ENCODE data around the gene EVA1C.
"Not testable (repeated sequence)": the region's sequence is repeated elsewhere in the genome, so short reads cannot be mapped to it uniquely, and the experiment has no call there.

Gene EVA1C, protein sequence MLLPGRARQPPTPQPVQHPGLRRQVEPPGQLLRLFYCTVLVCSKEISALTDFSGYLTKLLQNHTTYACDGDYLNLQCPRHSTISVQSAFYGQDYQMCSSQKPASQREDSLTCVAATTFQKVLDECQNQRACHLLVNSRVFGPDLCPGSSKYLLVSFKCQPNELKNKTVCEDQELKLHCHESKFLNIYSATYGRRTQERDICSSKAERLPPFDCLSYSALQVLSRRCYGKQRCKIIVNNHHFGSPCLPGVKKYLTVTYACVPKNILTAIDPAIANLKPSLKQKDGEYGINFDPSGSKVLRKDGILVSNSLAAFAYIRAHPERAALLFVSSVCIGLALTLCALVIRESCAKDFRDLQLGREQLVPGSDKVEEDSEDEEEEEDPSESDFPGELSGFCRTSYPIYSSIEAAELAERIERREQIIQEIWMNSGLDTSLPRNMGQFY

GRCh38 chr21:32412162-32413014 lies at the start of gene EVA1C:
Gene EVA1C (plus strand): TSS chr21:32412706. CDS start chr21:32412854, 148 bp downstream.
- DNase-seq, result peak; percentile 85

DNA sequence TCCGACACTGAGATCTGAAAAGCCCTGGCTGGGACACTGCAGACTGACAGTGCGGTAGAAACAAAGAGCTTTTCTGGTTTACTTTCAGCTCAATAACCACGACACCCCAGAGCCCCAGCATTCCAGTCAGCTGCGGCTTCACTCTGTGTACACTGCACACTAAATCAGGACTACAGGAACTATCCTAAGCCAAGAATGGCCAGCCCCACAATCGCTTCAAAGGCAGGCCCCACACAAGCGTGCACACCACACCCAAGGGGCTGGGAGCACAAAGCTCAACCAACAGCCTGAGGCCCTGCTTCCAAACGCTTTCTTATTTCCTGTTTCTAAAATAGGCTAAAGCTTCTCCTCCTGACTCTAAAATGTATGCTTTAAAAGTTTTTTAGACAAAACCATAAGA lies 48.1 kb upstream of the EVA1C start:
- DNase-seq, result no peak

- DNase-seq, result no peak
Observed at GRCh38 chr21:32364796-32365195, 47.7 kb upstream of the EVA1C start.

GRCh38 chr21:32366191-32366590 lies 46.3 kb upstream of the EVA1C start:
- DNase-seq, result no peak

DNA sequence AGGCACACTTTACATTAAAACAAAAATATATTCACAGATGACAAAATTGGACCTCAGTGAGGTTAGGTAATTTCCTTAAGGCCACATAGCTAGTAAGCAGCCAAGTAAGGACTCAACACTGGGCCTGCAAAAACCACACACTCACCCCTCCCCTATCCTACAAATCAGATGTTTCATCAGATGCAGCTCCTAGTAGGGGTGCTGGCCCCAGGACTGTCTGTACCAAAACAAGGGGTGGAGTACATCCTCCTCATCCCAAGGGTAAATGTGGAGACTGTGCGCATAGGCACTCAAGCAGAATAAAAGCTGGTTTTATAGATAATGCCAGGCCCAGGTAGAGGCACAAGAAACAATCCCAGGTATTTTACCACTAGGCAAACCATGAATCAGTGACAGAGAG lies 45.3 kb upstream of the EVA1C start:
- no peak for DNase-seq

- no peak for DNase-seq
Observed at GRCh38 chr21:32368386-32368785, 44.1 kb upstream of the EVA1C start.

GRCh38 chr21:32368961-32369360 lies 43.5 kb upstream of the EVA1C start:
- DNase-seq, result not testable (repeated sequence)

DNA sequence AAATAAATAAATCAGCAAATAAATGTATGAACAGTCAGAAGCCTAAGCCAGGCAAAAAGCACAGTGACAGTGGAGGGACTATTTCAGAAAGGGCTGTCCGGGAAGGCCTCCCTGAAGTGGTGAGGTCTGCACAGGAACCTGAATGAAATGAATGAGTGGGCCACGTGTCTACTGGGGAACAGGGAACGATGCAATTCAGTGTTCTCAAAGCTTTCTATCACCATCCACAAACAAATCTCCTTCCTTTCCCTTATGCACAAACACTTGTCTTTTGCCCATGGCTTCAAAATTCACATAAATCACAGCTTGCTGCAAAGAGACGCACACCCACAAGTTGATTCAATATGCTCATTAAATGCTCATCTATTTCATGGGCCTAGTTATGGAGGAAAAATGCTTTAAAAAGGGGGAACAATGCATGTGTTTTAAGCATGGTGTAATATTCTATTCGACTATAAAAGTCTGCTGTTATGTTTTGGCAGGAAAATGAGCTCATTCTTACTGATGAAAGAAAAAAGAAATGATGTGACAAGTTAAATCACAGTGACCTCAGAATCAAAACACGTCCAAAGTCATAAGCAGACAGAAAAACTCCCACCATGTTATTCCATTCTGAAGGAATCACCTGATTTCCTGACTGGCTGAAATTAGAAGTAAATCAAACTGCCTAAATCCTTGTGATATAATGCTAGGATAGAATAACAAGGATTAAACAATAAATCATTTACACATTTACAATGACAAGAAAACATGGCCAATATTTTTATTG lies 41.3 kb upstream of the EVA1C start:
- DNase-seq, result no peak

GRCh38 chr21:32371913-32372314 lies 40.6 kb upstream of the EVA1C start:
- DNase-seq, result no peak

- no peak for DNase-seq
Observed at GRCh38 chr21:32372755-32373154, 39.8 kb upstream of the EVA1C start.

DNA sequence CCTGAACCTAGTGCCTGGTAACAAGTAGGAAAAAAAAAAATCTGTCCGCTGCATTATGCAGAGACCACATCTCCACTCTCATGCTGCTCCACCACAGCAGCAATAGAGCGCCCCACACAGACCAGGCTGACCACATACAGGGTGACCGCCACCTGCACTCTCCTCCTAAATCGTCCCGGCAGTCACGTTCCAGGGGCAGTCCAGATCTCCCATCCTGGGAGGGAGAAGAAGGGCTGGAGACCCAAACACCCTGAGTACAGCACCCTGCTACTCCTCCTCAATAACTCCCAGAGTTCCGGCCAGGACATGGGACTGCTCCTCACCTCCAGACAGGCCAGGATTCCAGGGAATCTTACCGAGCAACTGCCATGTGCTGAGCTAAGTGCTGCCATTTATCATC lies 35.0 kb upstream of the EVA1C start:
- DNase-seq, result no peak

DNA sequence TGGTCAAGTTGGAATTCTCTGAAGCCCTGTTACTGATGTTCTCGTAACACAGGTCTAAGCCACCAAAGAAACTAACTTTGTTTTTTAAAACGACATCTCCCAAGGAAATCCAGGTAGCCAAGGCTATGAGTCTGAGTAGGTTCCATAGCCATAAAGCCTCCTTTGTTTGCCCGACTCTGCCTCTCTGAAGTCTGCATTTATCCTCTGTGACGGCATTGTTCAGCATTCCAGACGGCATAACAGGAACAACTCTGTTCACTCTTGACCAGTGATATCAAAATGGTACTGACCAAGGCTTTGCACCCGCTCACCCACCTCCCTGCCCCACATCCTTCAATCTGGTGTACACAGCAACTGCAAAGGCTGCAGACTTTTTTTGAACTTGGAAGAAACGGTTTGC lies 34.5 kb upstream of the EVA1C start:
- no peak for DNase-seq

DNA sequence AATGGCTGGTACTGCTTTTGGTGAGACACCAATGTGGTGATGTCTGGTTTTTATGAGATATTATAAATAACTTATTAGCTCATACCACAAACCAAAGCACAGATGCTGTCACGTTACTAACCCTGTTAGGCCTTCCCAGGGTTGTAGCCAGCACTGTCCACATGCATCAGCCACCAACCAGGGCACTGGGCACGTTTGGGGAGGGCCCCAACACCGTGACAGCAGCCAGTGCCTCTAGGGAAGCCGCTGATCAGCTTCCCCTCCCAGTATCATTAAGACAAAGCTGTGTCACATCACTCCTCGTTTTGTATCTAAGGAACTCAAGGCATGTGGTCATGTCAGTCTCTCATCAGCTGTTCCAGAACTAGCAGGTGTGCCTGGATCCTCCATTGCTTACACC lies 33.5 kb upstream of the EVA1C start:
- no peak for DNase-seq

GRCh38 chr21:32380940-32381339 lies 31.6 kb upstream of the EVA1C start:
- no peak for DNase-seq

DNA sequence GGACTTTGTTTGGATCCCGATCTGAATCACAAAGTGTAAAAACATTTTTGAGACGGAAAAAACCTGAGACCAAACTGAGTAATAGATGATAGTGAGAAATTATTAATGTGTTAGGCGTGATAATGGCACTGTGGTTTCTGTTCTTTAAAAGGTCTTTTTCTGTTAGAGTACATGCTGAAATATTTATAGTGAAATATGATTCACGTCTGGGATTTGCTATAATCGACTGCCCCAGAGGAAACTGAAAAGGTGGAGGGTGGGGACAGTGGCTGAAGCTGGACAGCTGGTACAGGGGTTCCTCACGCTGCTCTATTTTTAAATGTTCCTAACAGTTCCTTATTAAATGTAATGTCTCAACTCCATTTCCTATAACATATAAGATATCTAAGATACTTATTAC lies 30.9 kb upstream of the EVA1C start:
- no peak for DNase-seq

DNA sequence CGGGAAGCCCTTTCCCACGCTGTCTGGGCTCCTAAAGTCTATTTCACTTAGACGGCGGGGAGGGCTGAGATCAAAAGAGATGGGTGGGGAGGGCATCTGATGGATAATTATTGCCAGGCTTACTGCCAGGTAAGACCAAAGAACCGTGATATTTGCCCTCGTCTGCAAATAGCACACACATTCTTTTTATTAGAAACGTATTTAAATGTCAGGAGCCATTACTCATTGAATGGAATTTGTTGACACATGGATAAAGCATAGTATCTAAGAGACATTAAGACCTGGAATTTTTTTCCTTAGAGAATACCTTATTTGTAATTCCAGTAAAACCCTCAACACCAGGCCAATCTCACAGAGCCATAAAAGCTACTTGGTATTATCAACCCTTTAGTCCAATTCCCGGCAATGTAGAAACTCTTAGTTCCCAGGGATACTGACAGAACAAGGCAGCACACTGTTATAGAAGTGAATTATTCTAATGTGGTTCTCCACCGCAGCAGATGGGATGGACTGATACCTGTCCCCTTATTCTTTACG lies 30.3 kb upstream of the EVA1C start:
- no peak for DNase-seq

GRCh38 chr21:32383812-32384211 lies 28.7 kb upstream of the EVA1C start:
- DNase-seq, result peak; percentile 16

DNA sequence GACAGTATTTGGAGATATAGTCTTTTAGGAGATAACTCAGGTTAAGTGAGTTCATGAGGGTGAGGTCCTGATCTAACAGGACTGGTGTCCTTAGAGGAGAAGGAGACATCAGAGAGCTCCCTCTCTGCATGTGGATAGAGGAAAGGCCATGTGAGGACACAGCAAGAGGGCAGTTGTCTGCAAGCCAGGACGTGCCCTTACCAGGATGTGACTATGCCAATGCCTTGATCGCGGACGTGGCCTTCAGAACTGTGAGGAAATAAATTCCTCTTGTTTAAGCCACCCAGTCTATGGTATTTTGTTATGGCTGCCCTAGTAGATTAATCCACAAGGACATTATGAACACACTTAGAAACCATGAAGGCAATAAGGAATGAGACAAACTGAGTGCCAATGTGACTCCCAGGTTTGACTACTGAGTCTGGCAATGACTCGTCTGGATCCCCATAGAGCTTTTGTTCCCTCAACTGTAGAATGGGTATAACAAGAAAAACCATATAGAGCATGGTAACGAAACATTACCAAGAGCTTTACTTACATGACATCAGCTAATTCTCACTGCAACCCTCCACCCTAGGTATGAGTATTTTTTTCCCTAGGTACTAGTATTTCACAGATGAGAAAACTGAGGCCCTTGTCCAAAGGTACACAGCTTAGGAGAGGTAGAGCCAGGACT lies 26.2 kb upstream of the EVA1C start:
- no peak for DNase-seq

DNA sequence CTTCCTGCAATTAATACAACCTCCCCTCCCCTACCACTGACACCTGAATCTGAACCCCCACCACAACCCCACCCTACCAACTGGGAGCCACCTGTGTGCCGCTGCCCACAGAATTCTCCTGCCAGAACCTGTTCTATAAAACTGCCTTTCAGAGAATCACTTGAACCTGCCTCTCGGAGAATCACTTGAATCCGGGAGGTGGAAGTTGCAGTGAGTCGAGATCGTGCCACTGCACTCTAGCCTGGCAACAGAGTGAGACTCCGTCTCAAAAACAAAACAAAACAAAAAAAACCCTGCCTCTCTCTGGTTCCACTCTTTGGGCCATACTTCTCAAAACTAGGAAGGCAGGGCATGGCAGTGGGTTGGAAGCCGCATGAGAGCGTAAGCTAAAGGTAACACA lies 25.4 kb upstream of the EVA1C start:
- DNase-seq, result no peak

DNA sequence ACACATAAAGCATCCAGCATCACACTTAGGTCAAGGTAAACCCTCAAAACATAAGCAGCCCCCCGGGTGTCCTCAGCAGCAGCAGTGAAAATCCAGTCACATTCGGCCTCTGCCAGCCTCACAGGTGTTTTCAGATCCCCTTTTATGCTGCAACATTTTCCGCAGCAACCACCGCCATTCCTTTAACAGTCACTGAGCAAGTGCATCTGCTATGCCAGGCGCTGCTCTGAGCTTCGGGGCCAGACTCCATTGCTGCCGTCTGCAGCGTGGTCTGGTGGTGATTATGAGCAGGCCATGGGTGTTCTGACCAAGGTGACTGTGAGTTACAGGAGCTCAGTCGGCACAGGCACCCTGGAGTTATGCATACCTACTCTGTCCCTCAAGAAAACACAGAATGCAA lies 24.2 kb upstream of the EVA1C start:
- no peak for DNase-seq

GRCh38 chr21:32389337-32390015 lies 23.0 kb upstream of the EVA1C start:
- no peak for DNase-seq
